Lung (tissue), 12 donors: ENCODE results near the gene MVB12A. TPM values are rescaled to one million over a fixed set of nuclear protein-coding genes. Genes with fewer than 3 reads are reported as not detected.
A peak's percentile ranks its signal among the peaks of the same experiment; 100 is the strongest.

Experiments
- ATAC-seq: fragments of 200-7000 bp; cut with Tn5 transposase; one replicate; pipeline ENCODE4 v1.9.1; 2020; ENCODE audit warnings: moderate number of reproducible peaks; ENCODE audit not compliant: insufficient read depth, low FRiP score
- DNase-seq, 3 donors: peaks; one replicate each; pipeline ENCODE4 v3.0.0-alpha.2; 2013 to 2017
- H3K27ac ChIP-seq, 2 donors: one replicate each; pipeline ENCODE4 v1.5.1; 2013; ENCODE audit warnings: mild to moderate bottlenecking in 2 of 2, moderate library complexity in 2 of 2, control low read depth in 1 of 2, inconsistent platforms in 1 of 2, low read depth in 1 of 2, low read length in 1 of 2
- H3K27me3 ChIP-seq, 3 donors: one replicate each; pipeline ENCODE4 v1.5.1; 2013; ENCODE audit warnings: low read length in 2 of 3; ENCODE audit not compliant: control insufficient read depth in 3 of 3, insufficient read depth in 3 of 3
- H3K36me3 ChIP-seq, 4 donors: one replicate each; pipeline ENCODE4 v1.5.1; 2013; ENCODE audit warnings: low read length in 4 of 4, mild to moderate bottlenecking in 1 of 4, moderate library complexity in 1 of 4; ENCODE audit not compliant: control insufficient read depth in 4 of 4, insufficient read depth in 4 of 4
- H3K4me1 ChIP-seq, 5 donors: one replicate each; pipeline ENCODE4 v1.5.1; 2013; ENCODE audit warnings: low read length in 5 of 5, mild to moderate bottlenecking in 2 of 5, moderate library complexity in 1 of 5; ENCODE audit not compliant: control insufficient read depth in 5 of 5, insufficient read depth in 5 of 5
- H3K4me3 ChIP-seq: one replicate; pipeline ENCODE4 v1.5.1; 2013; ENCODE audit warnings: mild to moderate bottlenecking, control low read depth, moderate library complexity
- H3K9ac ChIP-seq, 2 donors: one replicate each; pipeline ENCODE4 v1.5.1; 2013; ENCODE audit warnings: low read length in 2 of 2, control low read depth in 1 of 2; ENCODE audit not compliant: insufficient read depth in 1 of 2
- H3K9me3 ChIP-seq, 4 donors: one replicate each; pipeline ENCODE4 v1.5.1; 2013; ENCODE audit warnings: low read length in 3 of 4, mild to moderate bottlenecking in 1 of 4, moderate library complexity in 1 of 4; ENCODE audit not compliant: control insufficient read depth in 4 of 4, insufficient read depth in 3 of 4
- WGBS, 2 donors: extraction: QIAGEN DNeasy Blood & Tissue Kit; methylation state at CpG; one replicate each; pipeline ENCODE4 v1.1.7; 2013; 5-methylcytosine and 5-hydroxymethylcytosine counted together
- polyA plus RNA-seq, 2 donors: library from polyadenylated mRNA; stranded (reverse); fragments of 200-250 nt; gene quantifications; one replicate each; pipeline ENCODE4 v1.2.1, GENCODE V29; 2013
- total RNA-seq, 2 donors: library from RNA; depleted of rRNA in 1 of 2; stranded (reverse); fragments of >200 nt in 1 of 2; gene quantifications; one replicate each; pipeline ENCODE4 v1.2.1, GENCODE V29; 2014 to 2021
- TF ChIP-seq, protein P1 (sequence below): IDR thresholded peaks from 2 replicates; pipeline ENCODE4 v1.5.1; 2012; ENCODE audit warnings: mild to moderate bottlenecking; ENCODE audit errors: control extremely low read depth, extremely low read depth
- donor health status: control.
- donor health status: control.
- donor health status: Bipolar disorder and iron deficiency.
- donor health status: healthy.
- donor health status: DM: yes; HTN: yes; CAD: no.

MVB12A gene
- total and polyA plus RNA-seq, 4 donors, result 28.5 to 66.9 (median 60.8) TPM

DNA sequence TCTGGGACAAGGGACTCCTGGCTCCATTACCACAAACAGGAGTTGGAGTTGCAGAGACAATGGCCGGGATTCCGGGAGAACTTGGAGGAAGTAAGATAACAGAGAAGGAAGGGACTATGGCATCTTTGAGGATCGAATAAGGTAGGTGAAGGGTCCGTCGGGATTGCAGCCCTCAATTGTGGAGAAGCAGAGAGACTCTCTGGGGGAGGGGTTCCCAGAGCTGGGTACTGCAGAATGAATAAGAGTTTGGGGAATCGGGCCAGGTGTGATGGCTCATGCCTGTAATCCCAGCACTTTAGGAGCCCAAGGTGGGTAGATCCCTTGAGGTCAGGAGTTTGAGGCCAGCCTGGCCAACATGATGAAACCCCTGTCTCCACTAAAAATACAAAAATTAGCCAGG lies 18.2 kb upstream of the MVB12A start:
- Histone ChIP-seq H3K36me3 (peaks cover 0 to 3% (median 0%) of the 10 kb centered on the region in 4 donors), H3K9me3 (no peaks in the 10 kb centered on the region), H3K27ac (no peak overlapping the region), H3K9ac (no peak overlapping the region), H3K4me1 (peaks cover 0 to 7% (median 0%) of the 10 kb centered on the region in 5 donors), H3K27me3 (no peaks in the 10 kb centered on the region), H3K4me3 (no peak overlapping the region)
- DNase-seq (no peak), ATAC-seq (no peak)
- TF ChIP-seq, protein P1, sequence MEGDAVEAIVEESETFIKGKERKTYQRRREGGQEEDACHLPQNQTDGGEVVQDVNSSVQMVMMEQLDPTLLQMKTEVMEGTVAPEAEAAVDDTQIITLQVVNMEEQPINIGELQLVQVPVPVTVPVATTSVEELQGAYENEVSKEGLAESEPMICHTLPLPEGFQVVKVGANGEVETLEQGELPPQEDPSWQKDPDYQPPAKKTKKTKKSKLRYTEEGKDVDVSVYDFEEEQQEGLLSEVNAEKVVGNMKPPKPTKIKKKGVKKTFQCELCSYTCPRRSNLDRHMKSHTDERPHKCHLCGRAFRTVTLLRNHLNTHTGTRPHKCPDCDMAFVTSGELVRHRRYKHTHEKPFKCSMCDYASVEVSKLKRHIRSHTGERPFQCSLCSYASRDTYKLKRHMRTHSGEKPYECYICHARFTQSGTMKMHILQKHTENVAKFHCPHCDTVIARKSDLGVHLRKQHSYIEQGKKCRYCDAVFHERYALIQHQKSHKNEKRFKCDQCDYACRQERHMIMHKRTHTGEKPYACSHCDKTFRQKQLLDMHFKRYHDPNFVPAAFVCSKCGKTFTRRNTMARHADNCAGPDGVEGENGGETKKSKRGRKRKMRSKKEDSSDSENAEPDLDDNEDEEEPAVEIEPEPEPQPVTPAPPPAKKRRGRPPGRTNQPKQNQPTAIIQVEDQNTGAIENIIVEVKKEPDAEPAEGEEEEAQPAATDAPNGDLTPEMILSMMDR, result no peak
- WGBS, 2 donors, result 72 to 82% methylated on average over 6 of the region's 6 CpGs

DNA sequence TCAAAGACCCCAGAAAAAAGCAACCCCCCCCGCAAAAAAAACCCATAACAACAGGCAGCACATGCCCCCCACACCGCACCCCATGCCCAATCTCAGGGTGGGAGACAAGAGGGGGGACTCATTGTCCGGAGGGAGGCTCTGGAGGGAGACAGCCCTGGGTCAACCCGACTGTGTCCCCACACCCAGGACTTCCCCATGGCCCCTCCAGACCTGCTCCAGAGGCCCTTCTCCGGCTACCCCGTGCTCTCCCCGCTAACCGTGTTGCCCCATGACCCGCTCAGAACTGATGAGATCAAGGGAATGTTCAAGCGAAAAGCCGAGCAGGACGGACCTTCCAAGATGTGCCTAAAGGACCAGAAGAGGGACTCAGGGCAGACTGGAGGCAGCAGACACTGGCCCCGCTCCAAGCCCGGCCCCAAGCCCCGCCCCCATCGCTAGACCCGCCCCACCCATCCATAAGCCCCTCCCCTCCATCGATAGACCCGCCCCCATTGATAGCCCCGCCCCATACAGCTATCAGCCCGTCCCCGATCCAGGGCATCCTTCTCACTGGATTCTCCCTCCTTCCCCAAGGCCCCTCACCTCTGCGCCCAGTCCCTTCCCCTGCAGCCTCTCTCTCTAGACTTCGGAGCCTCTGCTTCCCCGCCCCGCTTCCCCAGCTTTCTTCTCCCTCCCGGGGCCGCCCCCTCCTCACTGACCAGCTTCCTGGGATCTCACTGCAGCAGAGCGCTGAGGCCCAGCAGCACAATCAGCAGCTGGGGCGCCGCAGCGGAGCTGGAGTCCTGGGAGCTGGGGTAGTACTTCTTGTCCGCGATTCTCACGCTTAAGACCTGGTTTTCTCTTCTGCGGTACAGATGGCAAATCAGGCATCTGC lies 16.6 kb upstream of the MVB12A start:
- DNase-seq, result peak in 1 of 3 donors; percentile 36
- TF ChIP-seq, protein P1, result no peak
- no peak overlapping the region for H3K9ac ChIP-seq
- peaks cover 0 to 3% (median 0%) of the 10 kb centered on the region in 4 donors for H3K36me3 ChIP-seq
- no peak overlapping the region for H3K4me3 ChIP-seq
- no peaks in the 10 kb centered on the region for H3K9me3 ChIP-seq
- H3K27me3 ChIP-seq, result no peaks in the 10 kb centered on the region
- no peak overlapping the region for H3K27ac ChIP-seq
- peaks cover 0 to 7% (median 2%) of the 10 kb centered on the region in 5 donors for H3K4me1 ChIP-seq
- no peak for ATAC-seq
- WGBS, 2 donors, result 41 to 59% methylated on average over 28 to 35 of the region's 36 CpGs

DNA sequence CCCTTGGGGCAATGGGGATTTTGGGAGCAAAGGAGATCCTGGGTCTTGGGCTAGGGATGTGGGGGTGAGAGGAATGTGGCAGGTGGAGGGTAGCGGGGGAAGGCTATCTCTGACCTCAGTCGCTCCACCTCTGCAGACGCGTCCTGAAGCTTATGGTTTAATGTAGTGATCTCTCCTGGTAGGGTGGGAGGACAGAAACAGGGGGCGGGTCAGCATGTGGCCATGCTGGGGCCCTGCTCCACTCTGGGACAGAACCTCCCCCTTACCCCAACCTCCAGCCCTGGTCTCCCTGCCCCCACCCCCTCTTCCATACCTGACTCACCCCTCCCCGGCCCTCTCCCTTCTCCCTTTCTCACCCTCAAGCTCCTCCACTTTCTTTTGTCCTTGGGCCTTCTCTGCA lies 15.8 kb upstream of the MVB12A start:
- Histone ChIP-seq H3K4me3 (peak overlapping the region; percentile 16), H3K9ac (no peak overlapping the region), H3K4me1 (peaks cover 0 to 7% (median 2%) of the 10 kb centered on the region in 5 donors), H3K27ac (peak overlapping the region in 1 of 2 donors; percentile 83), H3K27me3 (no peaks in the 10 kb centered on the region), H3K9me3 (no peaks in the 10 kb centered on the region), H3K36me3 (peaks cover 0 to 3% (median 0%) of the 10 kb centered on the region in 4 donors)
- DNase-seq, result no peak
- TF ChIP-seq, protein P1, result no peak
- ATAC-seq, result no peak
- WGBS, 2 donors, result 49 to 61% methylated on average over 6 of the region's 6 CpGs
